ENCODE measurements around the gene F7. TPM values are rescaled to one million over a fixed set of nuclear protein-coding genes. Genes with fewer than 3 reads are reported as not detected.
"Not testable (repeated sequence)": the region's sequence is repeated elsewhere in the genome, so short reads cannot be mapped to it uniquely, and the experiment has no call there.

The F7 gene
- total RNA-seq, 4 donors from 2014 or later, result 0.12 to 0.54 TPM; not detected in 2

DNA sequence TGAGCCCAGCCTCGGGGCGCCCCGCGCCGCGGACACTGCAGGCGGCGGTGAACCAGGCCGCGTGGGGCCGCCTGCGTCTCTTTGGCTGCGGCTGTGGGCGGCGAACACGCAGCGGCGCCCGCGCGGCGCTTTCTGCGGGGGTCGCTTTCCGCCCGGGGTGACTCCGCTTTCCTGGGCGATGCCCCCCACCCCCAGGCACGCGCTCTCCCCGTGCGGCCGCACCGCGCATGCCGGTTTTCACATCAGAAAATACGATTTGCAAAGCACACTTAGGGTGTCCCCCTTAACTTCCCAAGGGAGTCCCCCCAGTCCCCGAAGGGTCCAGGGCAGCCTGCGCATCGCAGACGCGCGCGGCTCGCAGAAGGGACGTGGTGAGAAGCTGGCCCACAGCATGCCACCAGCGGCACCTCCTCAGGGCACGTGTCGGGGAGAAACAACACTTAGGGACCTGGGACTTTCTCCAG, 5.3 kb downstream of the F7 start:
- no peaks in the 10 kb centered on the region for H3K9me3 ChIP-seq
- no peak overlapping the region for H3K27ac ChIP-seq
- no CpG with 5 or more reads among the region's 49 CpGs for WGBS, 2 donors (ENCODE audit: low coverage in 1 of 2)
- TF ChIP-seq, protein P1, sequence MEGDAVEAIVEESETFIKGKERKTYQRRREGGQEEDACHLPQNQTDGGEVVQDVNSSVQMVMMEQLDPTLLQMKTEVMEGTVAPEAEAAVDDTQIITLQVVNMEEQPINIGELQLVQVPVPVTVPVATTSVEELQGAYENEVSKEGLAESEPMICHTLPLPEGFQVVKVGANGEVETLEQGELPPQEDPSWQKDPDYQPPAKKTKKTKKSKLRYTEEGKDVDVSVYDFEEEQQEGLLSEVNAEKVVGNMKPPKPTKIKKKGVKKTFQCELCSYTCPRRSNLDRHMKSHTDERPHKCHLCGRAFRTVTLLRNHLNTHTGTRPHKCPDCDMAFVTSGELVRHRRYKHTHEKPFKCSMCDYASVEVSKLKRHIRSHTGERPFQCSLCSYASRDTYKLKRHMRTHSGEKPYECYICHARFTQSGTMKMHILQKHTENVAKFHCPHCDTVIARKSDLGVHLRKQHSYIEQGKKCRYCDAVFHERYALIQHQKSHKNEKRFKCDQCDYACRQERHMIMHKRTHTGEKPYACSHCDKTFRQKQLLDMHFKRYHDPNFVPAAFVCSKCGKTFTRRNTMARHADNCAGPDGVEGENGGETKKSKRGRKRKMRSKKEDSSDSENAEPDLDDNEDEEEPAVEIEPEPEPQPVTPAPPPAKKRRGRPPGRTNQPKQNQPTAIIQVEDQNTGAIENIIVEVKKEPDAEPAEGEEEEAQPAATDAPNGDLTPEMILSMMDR (IDR thresholded peaks at IDR 0.05), result no peak
- TF ChIP-seq POLR2AphosphoS5 (IDR thresholded peaks at IDR 0.05), result no peak
- no peak for TF ChIP-seq EP300 (IDR thresholded peaks at IDR 0.05)
- no peak for TF ChIP-seq POLR2A (IDR thresholded peaks at IDR 0.05)
- no peak for ATAC-seq
- peaks cover 60% of the 10 kb centered on the region for H3K27me3 ChIP-seq
- H3K4me1 ChIP-seq, result peaks cover 0 to 18% (median 11%) of the 10 kb centered on the region in 3 donors
- peak overlapping the region in 1 of 2 donors; percentile 51 for H3K4me3 ChIP-seq
- no peaks in the 10 kb centered on the region for H3K36me3 ChIP-seq

DNA sequence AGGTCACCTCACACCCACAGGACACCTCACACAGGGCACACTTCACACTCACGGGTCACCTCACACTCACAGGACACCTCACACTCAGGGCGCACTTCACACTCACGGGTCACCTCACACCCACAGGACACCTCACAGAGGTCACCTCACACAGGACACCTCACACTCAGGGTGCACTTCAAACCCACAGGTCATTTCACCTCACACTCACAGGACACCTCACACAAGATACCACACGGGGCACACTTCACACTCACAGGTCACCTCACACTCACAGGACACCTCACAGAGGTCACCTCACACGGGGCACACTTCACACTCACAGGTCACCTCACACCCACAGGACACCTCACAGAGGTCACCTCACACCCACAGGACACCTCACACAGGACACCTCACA, 6.2 kb downstream of the F7 start:
- not testable (repeated sequence) for ATAC-seq, H3K4me3 ChIP-seq, H3K9me3 ChIP-seq, H3K36me3 ChIP-seq, H3K27ac ChIP-seq
- Histone ChIP-seq H3K4me1 (peaks cover 0 to 18% (median 11%) of the 10 kb centered on the region in 3 donors), H3K27me3 (peaks cover 54% of the 10 kb centered on the region)
- WGBS, 2 donors (ENCODE audit: low coverage in 1 of 2), result 70 to 100% methylated on average over 1 to 2 of the region's 5 CpGs

DNA sequence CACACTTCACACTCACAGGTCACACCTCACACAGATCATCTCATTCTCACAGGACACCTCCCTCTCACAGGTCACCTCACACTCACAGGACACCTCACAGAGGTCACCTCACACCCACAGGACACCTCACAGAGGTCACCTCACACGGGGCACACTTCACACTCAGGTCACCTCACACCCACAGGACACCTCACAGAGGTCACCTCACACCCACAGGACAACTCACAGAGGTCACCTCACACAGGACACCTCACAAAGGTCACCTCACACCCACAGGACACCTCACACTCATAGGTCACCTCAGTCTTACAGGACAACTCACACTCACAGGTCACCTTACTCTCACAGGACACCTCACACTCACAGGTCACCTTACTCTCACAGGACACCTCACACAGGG, 6.9 kb downstream of the F7 start:
- H3K36me3 ChIP-seq, H3K27ac ChIP-seq, ATAC-seq, H3K9me3 ChIP-seq, H3K4me3 ChIP-seq: not testable (repeated sequence)
- 100% methylated on average over 1 of the region's 1 CpG; no CpG with 5 or more reads in 1 of the 2 donors for WGBS, 2 donors (ENCODE audit: low coverage in 1 of 2)
- H3K4me1 ChIP-seq, result peaks cover 0 to 18% (median 11%) of the 10 kb centered on the region in 3 donors
- peaks cover 55% of the 10 kb centered on the region for H3K27me3 ChIP-seq

DNA sequence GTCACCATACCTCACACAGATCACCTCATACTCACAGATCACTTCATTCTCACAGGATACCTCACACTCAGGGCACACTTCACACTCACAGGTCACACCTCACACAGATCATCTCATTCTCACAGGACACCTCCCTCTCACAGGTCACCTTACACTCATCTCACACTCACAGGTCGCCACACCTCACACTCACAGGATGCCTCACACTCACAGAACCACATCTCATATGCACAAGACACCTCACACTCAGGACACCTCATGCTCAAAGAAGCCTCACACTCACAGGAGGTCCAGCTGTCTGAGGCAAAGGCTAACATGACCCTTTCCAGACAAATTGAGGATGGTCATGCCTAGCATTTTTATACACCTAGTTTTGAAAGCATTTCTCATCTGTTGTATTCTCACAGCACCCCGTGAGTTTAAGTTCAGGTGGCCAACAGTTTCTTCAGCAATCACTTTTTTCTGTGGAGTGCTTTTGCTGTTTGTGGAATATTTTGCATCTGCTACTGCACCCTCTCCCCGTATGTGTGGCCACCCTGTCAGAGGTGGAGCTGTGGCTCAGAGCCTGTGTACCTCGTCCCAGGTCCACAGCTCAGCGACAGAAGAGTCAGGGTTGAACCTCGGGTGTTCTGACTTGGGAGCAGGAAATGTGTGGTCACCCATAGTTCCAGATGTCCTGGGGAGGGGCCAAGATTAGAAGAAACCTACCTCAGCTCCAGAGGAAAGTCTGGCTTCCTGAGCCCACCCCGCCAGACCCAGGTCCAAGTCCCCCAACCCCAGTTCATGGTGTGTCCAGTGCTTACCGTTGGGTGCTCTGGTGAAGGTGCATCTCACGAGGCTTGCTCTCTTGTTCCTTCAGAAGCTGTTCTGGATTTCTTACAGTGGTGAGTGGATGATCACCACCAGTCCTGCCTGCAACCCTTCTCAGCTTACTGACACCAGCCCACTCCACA, 7.6 kb downstream of the F7 start:
- Histone ChIP-seq H3K9me3 (no peaks in the 10 kb centered on the region), H3K4me1 (peaks cover 0 to 18% (median 11%) of the 10 kb centered on the region in 3 donors), H3K27ac (no peak overlapping the region), H3K27me3 (peaks cover 61% of the 10 kb centered on the region), H3K36me3 (no peaks in the 10 kb centered on the region), H3K4me3 (no peak overlapping the region)
- ATAC-seq, result no peak
- TF ChIP-seq POLR2AphosphoS5 (IDR thresholded peaks at IDR 0.05) (no peak), POLR2A (IDR thresholded peaks at IDR 0.05) (no peak), EP300 (IDR thresholded peaks at IDR 0.05) (no peak)
- TF ChIP-seq, protein P1 (IDR thresholded peaks at IDR 0.05), result no peak
- WGBS, 2 donors (ENCODE audit: low coverage in 1 of 2), result 77 to 92% methylated on average over 2 to 3 of the region's 9 CpGs

DNA sequence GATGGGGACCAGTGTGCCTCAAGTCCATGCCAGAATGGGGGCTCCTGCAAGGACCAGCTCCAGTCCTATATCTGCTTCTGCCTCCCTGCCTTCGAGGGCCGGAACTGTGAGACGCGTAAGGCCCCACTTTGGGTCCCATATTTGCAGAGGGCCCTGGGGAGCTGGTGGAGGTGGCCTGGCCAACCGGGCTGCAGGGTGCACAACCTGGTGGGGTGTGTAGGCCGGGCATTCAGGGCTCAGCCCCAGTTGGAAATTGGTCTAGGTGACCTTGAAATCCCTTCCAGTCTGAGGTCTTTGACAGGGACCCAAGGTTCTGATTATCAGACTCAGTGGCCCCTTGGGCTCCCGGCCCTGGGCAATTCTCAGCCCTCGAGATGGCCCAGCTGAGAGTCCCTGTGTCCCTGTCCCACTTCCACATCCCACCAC, 8.3 kb downstream of the F7 start:
- peaks cover 65% of the 10 kb centered on the region for H3K27me3 ChIP-seq
- TF ChIP-seq, protein P1 (IDR thresholded peaks at IDR 0.05), result no peak
- TF ChIP-seq POLR2AphosphoS5 (IDR thresholded peaks at IDR 0.05), result no peak
- no peak for TF ChIP-seq POLR2A (IDR thresholded peaks at IDR 0.05)
- TF ChIP-seq EP300 (IDR thresholded peaks at IDR 0.05), result no peak
- no peaks in the 10 kb centered on the region for H3K9me3 ChIP-seq
- no peak overlapping the region for H3K27ac ChIP-seq
- H3K4me3 ChIP-seq, result no peak overlapping the region
- peaks cover 0 to 18% (median 11%) of the 10 kb centered on the region in 3 donors for H3K4me1 ChIP-seq
- WGBS, 2 donors (ENCODE audit: low coverage in 1 of 2), result 92% methylated on average over 2 of the region's 8 CpGs; no CpG with 5 or more reads in 1 of the 2 donors
- ATAC-seq, result no peak
- no peaks in the 10 kb centered on the region for H3K36me3 ChIP-seq
